HCT116 (cell line): ENCODE measurements around the gene GABBR2. TPM values are rescaled to one million over a fixed set of nuclear protein-coding genes. Genes with fewer than 3 reads are reported as not detected.

Source experiments
- ATAC-seq: fragments of 200-7000 bp; cut with Tn5 transposase; 2 replicates; pipeline ENCODE4 v1.9.1; 2020; ENCODE audit warnings: mild to moderate bottlenecking, moderate library complexity
- BruUV-seq: library from RNA; stranded (reverse); fragments of 400-500 nt; replicated peaks from 2 replicates; lab custom pipeline; 2021; lab: Mats Ljungman, UMichigan
- CTCF ChIA-PET: fragments of 300-600 bp; sonication (Branson Sonifier 250); formaldehyde crosslinking; loops from one replicate; lab custom pipeline; 2021; ENCODE audit warnings: antibody characterized with exemption; lab: Charles Lee
- POLR2A ChIA-PET: fragments of 300-600, 350-600 bp; sonication (Branson Sonifier 250); formaldehyde crosslinking; loops from one replicate; lab custom pipeline; 2021; ENCODE audit warnings: antibody characterized with exemption; lab: Charles Lee
- RAD21 ChIA-PET, 2 experiments: fragments of 300-600 bp; sonication (Branson Sonifier 250); formaldehyde crosslinking; loops; one replicate each; lab custom pipeline; 2023; ENCODE audit warnings: low total read pairs in 2 of 2; ENCODE audit not compliant: uncharacterized antibody in 2 of 2, unreplicated experiment in 2 of 2, low non-redundant PET in 1 of 2; lab: Charles Lee
- DNase-seq: peaks from one replicate; pipeline ENCODE4 v3.0.0-alpha.2; 2010; ENCODE audit warnings: low read depth, low spot score
- H2AFZ ChIP-seq: fragments of 200-600 bp; shearing (Covaris generic), sonication (generic); 2 replicates; pipeline ENCODE4 v1.6.1; 2017; ENCODE audit warnings: low read depth, mixed run types, mixed read lengths, antibody characterized with exemption, low read length; ENCODE audit not compliant: poor library complexity, severe bottlenecking
- H3K27ac ChIP-seq: 2 replicates; pipeline ENCODE4 v1.5.1; 2012; ENCODE audit warnings: low read depth, low read length
- H3K27me3 ChIP-seq: fragments of 200-600 bp; sonication (generic); 2 replicates; pipeline ENCODE4 v1.6.1; 2016; ENCODE audit warnings: mixed run types, low read length, mixed read lengths; ENCODE audit not compliant: insufficient read depth
- H3K36me3 ChIP-seq, 2 experiments: fragments of 200-500 bp in 1 of 2; fragments of 200-600 bp in 1 of 2; sonication (Bioruptor generic) in 1 of 2; sonication (generic) in 1 of 2; 2 replicates each; pipeline versions ENCODE4 v1.5.1 to v1.6.1; 2014 to 2016; ENCODE audit warnings: low read length in 2 of 2, inconsistent platforms in 1 of 2, mixed read lengths in 1 of 2, mixed run types in 1 of 2; ENCODE audit not compliant: insufficient read depth in 2 of 2, control insufficient read depth in 1 of 2
- H3K4me1 ChIP-seq, 2 experiments: fragments of 200-600 bp in 1 of 2; sonication (generic) in 1 of 2; 2 replicates each; pipeline versions ENCODE4 v1.5.1 to v1.6.1; 2012 to 2017; ENCODE audit warnings: low read length in 2 of 2, inconsistent platforms in 1 of 2, mild to moderate bottlenecking in 1 of 2, mixed read lengths in 1 of 2, mixed run types in 1 of 2, moderate library complexity in 1 of 2; ENCODE audit not compliant: insufficient read depth in 2 of 2, control insufficient read depth in 1 of 2
- H3K4me2 ChIP-seq: fragments of 200-600 bp; sonication (generic); 2 replicates; pipeline ENCODE4 v1.6.1; 2017; ENCODE audit warnings: mixed run types, low read length, mixed read lengths
- H3K4me3 ChIP-seq, 2 experiments: fragments of 200-600 bp in 1 of 2; sonication (generic) in 1 of 2; replicated peaks in 1 of 2; 2 replicates each; pipeline ENCODE4 v1.5.1; 2011 to 2016; ENCODE audit warnings: low read length in 2 of 2, control low read depth in 1 of 2, low read depth in 1 of 2, mild to moderate bottlenecking in 1 of 2, mixed read lengths in 1 of 2, mixed run types in 1 of 2
- H3K79me2 ChIP-seq: fragments of 200-600 bp; sonication (generic); 2 replicates; pipeline ENCODE4 v1.6.1; 2017; ENCODE audit warnings: mild to moderate bottlenecking, mixed run types, low read length, moderate library complexity, mixed read lengths; ENCODE audit not compliant: insufficient read depth
- H3K9ac ChIP-seq: fragments of 200-600 bp; sonication (generic); 2 replicates; pipeline ENCODE4 v1.6.1; 2016; ENCODE audit warnings: low read length, mixed read lengths
- H3K9me2 ChIP-seq: fragments of 200-600 bp; sonication (generic), shearing (Covaris generic); 2 replicates; pipeline ENCODE4 v1.6.1; 2017; ENCODE audit warnings: mixed run types, mild to moderate bottlenecking, moderate library complexity; ENCODE audit not compliant: insufficient read depth
- H3K9me3 ChIP-seq, 2 experiments: fragments of 200-500 bp in 1 of 2; fragments of 200-600 bp in 1 of 2; sonication (Bioruptor generic) in 1 of 2; sonication (generic) in 1 of 2; 2 replicates each; pipeline ENCODE4 v1.6.1; 2014 to 2017; ENCODE audit warnings: low read length in 2 of 2, mixed read lengths in 2 of 2, inconsistent platforms in 1 of 2, low read depth in 1 of 2, mild to moderate bottlenecking in 1 of 2, mixed run types in 1 of 2, moderate library complexity in 1 of 2; ENCODE audit not compliant: control insufficient read depth in 1 of 2, insufficient read depth in 1 of 2
- H4K20me1 ChIP-seq: fragments of 200-600 bp; sonication (generic), shearing (Covaris generic); 2 replicates; pipeline ENCODE4 v1.6.1; 2017; ENCODE audit warnings: mixed run types, mild to moderate bottlenecking, moderate library complexity; ENCODE audit not compliant: insufficient read depth
- CBX3 ChIP-seq: IDR thresholded peaks from 2 replicates; pipeline ENCODE4 v1.6.1; 2012; ENCODE audit warnings: low read depth
- CEBPB ChIP-seq: IDR thresholded peaks from 2 replicates; pipeline ENCODE4 v1.6.1; 2012; ENCODE audit warnings: low read depth
- EGR1 ChIP-seq: IDR thresholded peaks from 2 replicates; pipeline ENCODE4 v1.6.1; 2012; ENCODE audit warnings: low read depth
- ELF1 ChIP-seq: IDR thresholded peaks from 2 replicates; pipeline ENCODE4 v1.6.1; 2012; ENCODE audit warnings: low read depth, borderline replicate concordance
- EZH2 ChIP-seq: fragments of 200-600 bp; sonication (generic); IDR thresholded peaks from 2 replicates; pipeline ENCODE4 v1.6.1; 2017; ENCODE audit warnings: antibody characterized with exemption, mixed run types
- EZH2phosphoT487 ChIP-seq: fragments of 200-600 bp; IDR thresholded peaks from 2 replicates; pipeline ENCODE4 v1.6.1; 2018; ENCODE audit warnings: antibody characterized with exemption, borderline replicate concordance
- JUND ChIP-seq: IDR thresholded peaks from 2 replicates; pipeline ENCODE4 v1.6.1; 2012
- POLR2A ChIP-seq: IDR thresholded peaks from 2 replicates; pipeline ENCODE4 v1.7.0; 2011; ENCODE audit warnings: borderline replicate concordance; ENCODE audit not compliant: insufficient read depth, insufficient read length; ENCODE audit errors: extremely low read depth
- POLR2AphosphoS5 ChIP-seq: IDR thresholded peaks from 2 replicates; pipeline ENCODE4 v1.6.1; 2011; ENCODE audit warnings: mild to moderate bottlenecking, low read depth, low read length, moderate library complexity
- RAD21 ChIP-seq: IDR thresholded peaks from 2 replicates; pipeline ENCODE4 v1.6.1; 2012; ENCODE audit warnings: low read depth, mild to moderate bottlenecking
- SIN3A ChIP-seq: IDR thresholded peaks from 2 replicates; pipeline ENCODE4 v1.6.1; 2012; ENCODE audit warnings: low read depth
- SRF ChIP-seq: IDR thresholded peaks from 2 replicates; pipeline ENCODE4 v1.6.1; 2012; ENCODE audit warnings: low read depth
- ZFX ChIP-seq: fragments of 450-650 bp; IDR thresholded peaks from 2 replicates; pipeline ENCODE4 v1.6.1; 2017
- ZNF274 ChIP-seq: fragments of 200-500 bp; sonication (Bioruptor generic); IDR thresholded peaks from 2 replicates; pipeline ENCODE4 v1.6.1; 2014; ENCODE audit warnings: mild to moderate bottlenecking, low read depth, low read length, inconsistent platforms
- intact Hi-C: fragments of 100-400 bp; cut with micrococcal nuclease; formaldehyde crosslinking; loops from 2 replicates; pipeline ENCODE4 v1.10.0; 2022
- total RNA-seq: library from RNA; stranded (reverse); gene quantifications from one replicate; pipeline ENCODE4 v1.2.1, GENCODE V29; 2021; ENCODE audit not compliant: unreplicated experiment
- TF ChIP-seq, protein P1 (sequence below): IDR thresholded peaks from 2 replicates; pipeline ENCODE4 v1.6.1; 2011; ENCODE audit warnings: mild to moderate bottlenecking, low read length, moderate library complexity; ENCODE audit not compliant: insufficient replicate concordance; ENCODE audit errors: extremely low read depth
- TF ChIP-seq, protein P2 (sequence below): IDR thresholded peaks from 2 replicates; pipeline ENCODE4 v1.6.1; 2012; ENCODE audit warnings: low read depth
- TF ChIP-seq, protein P3 (sequence below): IDR thresholded peaks from 2 replicates; pipeline ENCODE4 v1.6.1; 2012

GABBR2 gene
- total RNA-seq, 1 experiment from 2014 or later, result 0.15 TPM

DNA sequence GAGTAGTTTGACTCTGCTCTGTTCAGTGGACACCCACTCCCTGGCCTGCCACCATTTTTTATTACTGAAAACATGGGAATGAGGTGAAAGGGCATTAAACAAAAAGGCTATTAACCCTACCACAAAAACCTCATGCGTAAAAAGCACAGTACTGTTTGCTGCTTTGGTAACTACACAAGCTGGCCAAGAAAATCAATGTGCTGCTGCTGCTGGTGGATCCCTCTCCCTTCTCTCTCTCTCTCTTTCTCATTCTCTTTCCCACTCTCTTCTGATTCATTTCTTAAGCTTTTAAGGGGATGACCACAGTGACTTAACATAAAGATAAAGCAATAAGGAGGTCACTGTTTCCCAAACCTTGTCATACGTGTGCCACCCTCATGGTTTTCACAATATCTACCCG lies 270.1 kb downstream of the GABBR2 start:
- POLR2A ChIA-PET, result no interaction called here
- Histone ChIP-seq H3K27me3 (peaks cover 10% of the 10 kb centered on the region), H3K36me3 (no peaks in the 10 kb centered on the region), H3K9ac (no peak overlapping the region), H3K4me3 (no peak overlapping the region), H4K20me1 (no peaks in the 10 kb centered on the region), H2AFZ (no peak overlapping the region), H3K4me2 (no peak overlapping the region), H3K4me1 (no peaks in the 10 kb centered on the region), H3K9me3 (no peaks in the 10 kb centered on the region), H3K27ac (no peak overlapping the region), H3K9me2 (no peaks in the 10 kb centered on the region), H3K79me2 (no peaks in the 10 kb centered on the region)
- RAD21 ChIA-PET, result no interaction called here
- no TSS peak for BruUV-seq
- intact Hi-C loops, result no loop called here
- TF ChIP-seq SIN3A (no peak), ZNF274 (no peak), RAD21 (no peak), EZH2 (no peak), POLR2A (no peak), CBX3 (no peak), POLR2AphosphoS5 (no peak), EZH2phosphoT487 (no peak), JUND (no peak), ZFX (no peak), EGR1 (no peak), ELF1 (no peak), CEBPB (no peak), SRF (no peak)
- TF ChIP-seq, protein P1, sequence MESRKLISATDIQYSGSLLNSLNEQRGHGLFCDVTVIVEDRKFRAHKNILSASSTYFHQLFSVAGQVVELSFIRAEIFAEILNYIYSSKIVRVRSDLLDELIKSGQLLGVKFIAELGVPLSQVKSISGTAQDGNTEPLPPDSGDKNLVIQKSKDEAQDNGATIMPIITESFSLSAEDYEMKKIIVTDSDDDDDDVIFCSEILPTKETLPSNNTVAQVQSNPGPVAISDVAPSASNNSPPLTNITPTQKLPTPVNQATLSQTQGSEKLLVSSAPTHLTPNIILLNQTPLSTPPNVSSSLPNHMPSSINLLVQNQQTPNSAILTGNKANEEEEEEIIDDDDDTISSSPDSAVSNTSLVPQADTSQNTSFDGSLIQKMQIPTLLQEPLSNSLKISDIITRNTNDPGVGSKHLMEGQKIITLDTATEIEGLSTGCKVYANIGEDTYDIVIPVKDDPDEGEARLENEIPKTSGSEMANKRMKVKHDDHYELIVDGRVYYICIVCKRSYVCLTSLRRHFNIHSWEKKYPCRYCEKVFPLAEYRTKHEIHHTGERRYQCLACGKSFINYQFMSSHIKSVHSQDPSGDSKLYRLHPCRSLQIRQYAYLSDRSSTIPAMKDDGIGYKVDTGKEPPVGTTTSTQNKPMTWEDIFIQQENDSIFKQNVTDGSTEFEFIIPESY, result no peak
- TF ChIP-seq, protein P2, sequence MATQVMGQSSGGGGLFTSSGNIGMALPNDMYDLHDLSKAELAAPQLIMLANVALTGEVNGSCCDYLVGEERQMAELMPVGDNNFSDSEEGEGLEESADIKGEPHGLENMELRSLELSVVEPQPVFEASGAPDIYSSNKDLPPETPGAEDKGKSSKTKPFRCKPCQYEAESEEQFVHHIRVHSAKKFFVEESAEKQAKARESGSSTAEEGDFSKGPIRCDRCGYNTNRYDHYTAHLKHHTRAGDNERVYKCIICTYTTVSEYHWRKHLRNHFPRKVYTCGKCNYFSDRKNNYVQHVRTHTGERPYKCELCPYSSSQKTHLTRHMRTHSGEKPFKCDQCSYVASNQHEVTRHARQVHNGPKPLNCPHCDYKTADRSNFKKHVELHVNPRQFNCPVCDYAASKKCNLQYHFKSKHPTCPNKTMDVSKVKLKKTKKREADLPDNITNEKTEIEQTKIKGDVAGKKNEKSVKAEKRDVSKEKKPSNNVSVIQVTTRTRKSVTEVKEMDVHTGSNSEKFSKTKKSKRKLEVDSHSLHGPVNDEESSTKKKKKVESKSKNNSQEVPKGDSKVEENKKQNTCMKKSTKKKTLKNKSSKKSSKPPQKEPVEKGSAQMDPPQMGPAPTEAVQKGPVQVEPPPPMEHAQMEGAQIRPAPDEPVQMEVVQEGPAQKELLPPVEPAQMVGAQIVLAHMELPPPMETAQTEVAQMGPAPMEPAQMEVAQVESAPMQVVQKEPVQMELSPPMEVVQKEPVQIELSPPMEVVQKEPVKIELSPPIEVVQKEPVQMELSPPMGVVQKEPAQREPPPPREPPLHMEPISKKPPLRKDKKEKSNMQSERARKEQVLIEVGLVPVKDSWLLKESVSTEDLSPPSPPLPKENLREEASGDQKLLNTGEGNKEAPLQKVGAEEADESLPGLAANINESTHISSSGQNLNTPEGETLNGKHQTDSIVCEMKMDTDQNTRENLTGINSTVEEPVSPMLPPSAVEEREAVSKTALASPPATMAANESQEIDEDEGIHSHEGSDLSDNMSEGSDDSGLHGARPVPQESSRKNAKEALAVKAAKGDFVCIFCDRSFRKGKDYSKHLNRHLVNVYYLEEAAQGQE, result no peak
- TF ChIP-seq, protein P3, sequence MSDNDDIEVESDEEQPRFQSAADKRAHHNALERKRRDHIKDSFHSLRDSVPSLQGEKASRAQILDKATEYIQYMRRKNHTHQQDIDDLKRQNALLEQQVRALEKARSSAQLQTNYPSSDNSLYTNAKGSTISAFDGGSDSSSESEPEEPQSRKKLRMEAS, result no peak
- DNase-seq (no peak), ATAC-seq (no peak)
- CTCF ChIA-PET, result no interaction called here
